CD14-positive monocyte (primary cell): Measurements from ENCODE around the gene CEP162. TPM values are rescaled to one million over a fixed set of nuclear protein-coding genes. Genes with fewer than 3 reads are reported as not detected.

Experiments used
- DNase-seq, 3 donors: peaks; one replicate each; pipeline ENCODE4 v3.0.0-alpha.2; 2011 to 2022
- H2AFZ ChIP-seq: 2 replicates; pipeline ENCODE4 v1.6.0; 2012; ENCODE audit warnings: mild to moderate bottlenecking, low read depth, low read length, inconsistent platforms; ENCODE audit not compliant: insufficient read depth, poor library complexity, severe bottlenecking
- H3K27ac ChIP-seq, 2 donors: 1 replicate in 1 of 2; 2 replicates in 1 of 2; pipeline ENCODE4 v1.5.1; 2012 to 2013; ENCODE audit warnings: low read length in 2 of 2, control low read depth in 1 of 2, inconsistent platforms in 1 of 2, low read depth in 1 of 2, mild to moderate bottlenecking in 1 of 2
- H3K27me3 ChIP-seq, 2 donors: one replicate each; pipeline versions ENCODE4 v1.6.0 to v1.6.1; 2011 to 2013; ENCODE audit warnings: low read length in 2 of 2; ENCODE audit not compliant: control insufficient read depth in 2 of 2, insufficient read depth in 2 of 2
- H3K36me3 ChIP-seq, 2 donors: replicated peaks in 1 of 2; 1 replicate in 1 of 2; 2 replicates in 1 of 2; pipeline versions ENCODE4 v1.5.1 to v1.6.1; 2012 to 2013; ENCODE audit warnings: low read length in 2 of 2, control low read depth in 1 of 2, inconsistent platforms in 1 of 2, mild to moderate bottlenecking in 1 of 2; ENCODE audit not compliant: insufficient read depth in 2 of 2, control insufficient read depth in 1 of 2
- H3K4me1 ChIP-seq, 2 donors: 1 replicate in 1 of 2; 2 replicates in 1 of 2; pipeline versions ENCODE4 v1.5.1 to v1.6.1; 2012 to 2013; ENCODE audit warnings: low read length in 2 of 2, control low read depth in 1 of 2, inconsistent platforms in 1 of 2, mild to moderate bottlenecking in 1 of 2, moderate library complexity in 1 of 2; ENCODE audit not compliant: insufficient read depth in 2 of 2, control insufficient read depth in 1 of 2
- H3K4me2 ChIP-seq: replicated peaks from 2 replicates; pipeline ENCODE3; 2012; ENCODE audit warnings: low read length, moderate library complexity, mild to moderate bottlenecking; ENCODE audit not compliant: poor library complexity, severe bottlenecking; ENCODE audit errors: extremely low read depth
- H3K4me3 ChIP-seq, 3 experiments: fragments of 200-600 bp in 1 of 3; sonication (generic) in 1 of 3; replicated peaks in 1 of 3; 1 replicate in 2 of 3; 2 replicates in 1 of 3; pipeline ENCODE4 v1.5.1; 2011 to 2013; ENCODE audit warnings: low read length in 3 of 3, mild to moderate bottlenecking in 3 of 3, control low read depth in 2 of 3, low read depth in 2 of 3, inconsistent platforms in 1 of 3, moderate library complexity in 1 of 3
- H3K79me2 ChIP-seq: 2 replicates; pipeline ENCODE4 v1.6.0; 2012; ENCODE audit warnings: mild to moderate bottlenecking, control low read depth, inconsistent platforms, low read length, moderate library complexity; ENCODE audit not compliant: insufficient read depth
- H3K9ac ChIP-seq: 2 replicates; pipeline ENCODE4 v1.6.0; 2017; ENCODE audit warnings: low read length, mild to moderate bottlenecking; ENCODE audit not compliant: insufficient read depth, poor library complexity, severe bottlenecking
- H3K9me3 ChIP-seq, 2 donors: replicated peaks in 1 of 2; 1 replicate in 1 of 2; 2 replicates in 1 of 2; pipeline versions ENCODE4 v1.5.1 to v1.6.1; 2012 to 2013; ENCODE audit warnings: low read length in 2 of 2, control low read depth in 1 of 2; ENCODE audit not compliant: control insufficient read depth in 1 of 2, insufficient read depth in 1 of 2
- H4K20me1 ChIP-seq: 2 replicates; pipeline ENCODE4 v1.6.0; 2012; ENCODE audit warnings: mild to moderate bottlenecking, low read length, control low read depth, moderate library complexity; ENCODE audit not compliant: insufficient read depth
- H3K27ac Mint-ChIP-seq, 7 donors: one replicate each; pipeline ENCODE4 v1.8.0; 2020; ENCODE audit warnings: mild to moderate bottlenecking in 7 of 7, mixed read lengths in 7 of 7, moderate library complexity in 6 of 7, inconsistent platforms in 2 of 7
- H3K27me3 Mint-ChIP-seq, 3 donors: one replicate each; pipeline ENCODE4 v1.8.0; 2021 to 2022; ENCODE audit warnings: low read depth in 3 of 3, mild to moderate bottlenecking in 3 of 3, mixed read lengths in 3 of 3, moderate library complexity in 3 of 3, inconsistent platforms in 1 of 3
- H3K36me3 Mint-ChIP-seq, 2 donors: one replicate each; pipeline ENCODE4 v1.8.0; 2020; ENCODE audit warnings: mixed read lengths in 2 of 2, inconsistent platforms in 1 of 2, mild to moderate bottlenecking in 1 of 2
- H3K4me1 Mint-ChIP-seq: one replicate; pipeline ENCODE4 v1.8.0; 2020; ENCODE audit warnings: mild to moderate bottlenecking, mixed read lengths
- H3K4me3 Mint-ChIP-seq, 2 donors: one replicate each; pipeline ENCODE4 v1.8.0; 2020; ENCODE audit warnings: mild to moderate bottlenecking in 2 of 2, mixed read lengths in 2 of 2, moderate library complexity in 1 of 2
- H3K9me3 Mint-ChIP-seq, 7 donors: one replicate each; pipeline ENCODE4 v1.8.0; 2020 to 2022; ENCODE audit warnings: mixed read lengths in 7 of 7, mild to moderate bottlenecking in 6 of 7, moderate library complexity in 6 of 7, inconsistent platforms in 2 of 7
- CTCF ChIP-seq: fragments of 200-600 bp; IDR thresholded peaks from one replicate; pipeline ENCODE4 v1.8.0; 2022; ENCODE audit warnings: antibody characterized with exemption, mild to moderate bottlenecking
- WGBS: methylation state at CpG from one replicate; pipeline ENCODE4 v1.1.5; 2013; ENCODE audit warnings: missing lambda C conversion rate; ENCODE audit not compliant: insufficient coverage; 5-methylcytosine and 5-hydroxymethylcytosine counted together
- intact Hi-C, 2 donors: fragments of 100-400 bp; cut with micrococcal nuclease; formaldehyde crosslinking; loops; one replicate each; pipeline versions ENCODE4 v1.15.0 to v1.15.1; 2023
- polyA plus RNA-seq, 3 donors: library from polyadenylated mRNA; depleted of rRNA in 1 of 3; unstranded in 2 of 3; stranded (reverse) in 1 of 3; fragments of 300-500 nt in 2 of 3; fragments of >200 nt in 1 of 3; fragmentation: Illumina TruSeq in 2 of 3; gene quantifications; 1 replicate in 2 of 3; 2 replicates in 1 of 3; pipeline ENCODE4 v1.2.3, GENCODE V29; 2012 to 2021

The CEP162 gene
- polyA plus RNA-seq, 3 donors: 1.5 to 2.7 (median 1.6) TPM

DNA sequence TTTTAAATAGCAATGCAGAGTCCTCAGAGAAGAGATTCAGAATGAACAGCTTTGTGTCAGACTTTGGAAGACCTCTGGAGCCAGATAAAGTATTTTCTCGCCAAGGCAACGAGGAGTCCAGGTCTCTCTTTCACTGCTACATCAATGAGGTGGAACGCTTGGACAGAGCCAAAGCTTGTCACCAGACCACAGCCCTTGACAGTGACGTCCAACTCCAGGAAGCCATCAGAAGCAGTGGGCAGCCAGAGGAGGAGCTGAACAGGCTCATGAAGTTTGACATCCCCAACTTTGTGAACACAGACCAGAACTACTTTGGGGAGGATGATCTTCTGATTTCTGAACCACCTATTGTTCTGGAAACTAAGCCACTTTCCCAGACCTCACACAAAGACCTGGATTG is 138.4 kb downstream of the CEP162 start:
- H3K4me1 Mint-ChIP-seq: no peaks in the 10 kb centered on the region
- H3K4me3 ChIP-seq: no peak overlapping the region
- peaks cover 4 to 6% of the 10 kb centered on the region in 2 donors for H3K9me3 ChIP-seq
- no peak for TF ChIP-seq CTCF
- H3K27me3 Mint-ChIP-seq: peaks cover 0 to 1% (median 0%) of the 10 kb centered on the region in 3 donors
- WGBS: 61% methylated on average over 4 of the region's 4 CpGs
- H3K4me2 ChIP-seq: no peak overlapping the region
- H3K9ac ChIP-seq: no peak overlapping the region
- no peak overlapping the region for H3K27ac Mint-ChIP-seq
- intact Hi-C loops: no loop called here
- H3K4me3 Mint-ChIP-seq: no peak overlapping the region
- H3K9me3 Mint-ChIP-seq: peaks cover 0 to 13% (median 4%) of the 10 kb centered on the region in 7 donors
- H3K27ac ChIP-seq: no peak overlapping the region
- H3K36me3 Mint-ChIP-seq: no peaks in the 10 kb centered on the region
- DNase-seq: no peak
- H3K4me1 ChIP-seq: no peaks in the 10 kb centered on the region
- no peaks in the 10 kb centered on the region for H3K36me3 ChIP-seq
- H3K27me3 ChIP-seq: no peaks in the 10 kb centered on the region
- no peaks in the 10 kb centered on the region for H3K79me2 ChIP-seq
- H4K20me1 ChIP-seq: no peaks in the 10 kb centered on the region
- no peak overlapping the region for H2AFZ ChIP-seq

DNA sequence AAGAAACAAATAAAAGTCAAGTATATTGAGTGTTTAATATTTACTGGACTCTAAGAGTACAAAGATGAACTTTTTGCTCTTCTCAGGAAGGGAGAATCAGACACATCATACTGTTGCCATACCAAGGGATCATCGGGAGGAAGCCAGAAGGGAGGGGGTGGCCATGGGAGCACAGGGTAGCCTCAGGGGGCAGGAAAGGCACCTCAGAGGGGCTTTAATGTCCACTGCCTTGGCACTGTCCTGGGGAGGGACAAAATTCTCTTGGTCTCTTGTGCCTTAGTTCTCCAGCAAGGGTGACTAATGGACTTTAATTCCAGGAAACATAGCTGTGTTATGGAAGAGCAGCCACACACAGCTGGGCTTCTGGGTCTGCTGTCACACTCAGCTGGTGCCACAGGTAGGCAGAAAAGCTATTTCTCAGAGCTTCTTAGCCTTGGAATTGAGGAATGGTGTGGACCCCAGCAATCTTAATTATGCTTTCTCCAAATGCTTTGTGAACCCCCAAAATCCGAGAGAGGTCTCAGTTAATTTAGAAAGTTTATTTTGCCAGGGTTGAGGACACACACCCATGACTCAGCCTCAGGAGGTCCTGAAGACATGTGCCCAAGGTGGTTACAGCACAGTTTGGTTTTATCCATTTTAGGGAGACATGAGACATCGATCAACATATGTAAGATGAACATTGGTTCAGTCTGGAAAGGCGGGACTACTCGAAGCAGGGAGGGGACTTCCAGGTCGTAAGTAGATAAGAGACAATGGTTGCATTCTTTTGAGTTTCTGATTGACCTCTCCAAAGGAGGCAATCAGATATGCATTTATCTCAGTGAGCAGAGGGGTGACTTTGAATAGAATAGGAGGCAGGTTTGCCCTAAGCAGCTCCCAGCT is 140.7 kb downstream of the CEP162 start:
- peaks cover 0 to 1% (median 0%) of the 10 kb centered on the region in 3 donors for H3K27me3 Mint-ChIP-seq
- Histone ChIP-seq H4K20me1 (no peaks in the 10 kb centered on the region), H3K4me3 (no peak overlapping the region), H3K36me3 (no peaks in the 10 kb centered on the region), H3K9me3 (peaks cover 0 to 6% of the 10 kb centered on the region in 2 donors), H3K4me1 (no peaks in the 10 kb centered on the region), H3K9ac (no peak overlapping the region), H3K27me3 (no peaks in the 10 kb centered on the region), H3K4me2 (no peak overlapping the region), H2AFZ (no peak overlapping the region), H3K27ac (no peak overlapping the region), H3K79me2 (no peaks in the 10 kb centered on the region)
- H3K27ac Mint-ChIP-seq: no peak overlapping the region
- H3K4me1 Mint-ChIP-seq: no peaks in the 10 kb centered on the region
- no peaks in the 10 kb centered on the region for H3K36me3 Mint-ChIP-seq
- intact Hi-C loops: no loop called here
- TF ChIP-seq CTCF: no peak
- peaks cover 0 to 9% (median 2%) of the 10 kb centered on the region in 7 donors for H3K9me3 Mint-ChIP-seq
- 78% methylated on average over 4 of the region's 6 CpGs for WGBS
- DNase-seq: no peak
- no peak overlapping the region for H3K4me3 Mint-ChIP-seq
